ENCODE measurements around the gene PSEN2.

The PSEN2 gene

GRCh38 chr1:226903819-226904716 lies 33.7 kb downstream of the PSEN2 start:
- no peak overlapping the region for H3K4me3 ChIP-seq (ENCODE audit: low read depth, low read length)
- no peak for DNase-seq (ENCODE audit: low read depth)
- no peak for TF ChIP-seq MYC (IDR thresholded peaks at IDR 0.05; ENCODE audit: low read depth, low read length)
- TF ChIP-seq POLR2A (IDR thresholded peaks at IDR 0.05; ENCODE audit: extremely low read depth, insufficient read length), result no peak

GRCh38 chr1:226904772-226905171 lies 34.4 kb downstream of the PSEN2 start:
- TF ChIP-seq CTCF (IDR thresholded peaks at IDR 0.05; ENCODE audit: low read depth, low read length) (no peak), MAX (IDR thresholded peaks at IDR 0.05; ENCODE audit: low read depth, low read length) (no peak), POLR2A (IDR thresholded peaks at IDR 0.05; ENCODE audit: extremely low read depth, insufficient read length) (no peak), MYC (IDR thresholded peaks at IDR 0.05; ENCODE audit: low read depth, low read length) (no peak)
- no peak for DNase-seq (ENCODE audit: low read depth)
- no peak overlapping the region for H3K4me3 ChIP-seq (ENCODE audit: low read depth, low read length)

GRCh38 chr1:226908419-226908818 lies 38.0 kb downstream of the PSEN2 start:
- TF ChIP-seq CTCF (IDR thresholded peaks at IDR 0.05; ENCODE audit: low read depth, low read length) (no peak), MAX (IDR thresholded peaks at IDR 0.05; ENCODE audit: low read depth, low read length) (no peak), MYC (IDR thresholded peaks at IDR 0.05; ENCODE audit: low read depth, low read length) (no peak), POLR2A (IDR thresholded peaks at IDR 0.05; ENCODE audit: extremely low read depth, insufficient read length) (no peak)
- DNase-seq (ENCODE audit: low read depth), result no peak
- no peak overlapping the region for H3K4me3 ChIP-seq (ENCODE audit: low read depth, low read length)

- TF ChIP-seq CTCF (IDR thresholded peaks at IDR 0.05; ENCODE audit: low read depth, low read length), result no peak
- no peak for TF ChIP-seq POLR2A (IDR thresholded peaks at IDR 0.05; ENCODE audit: extremely low read depth, insufficient read length)
- no peak for TF ChIP-seq MYC (IDR thresholded peaks at IDR 0.05; ENCODE audit: low read depth, low read length)
- no peak for TF ChIP-seq MAX (IDR thresholded peaks at IDR 0.05; ENCODE audit: low read depth, low read length)
- no peak overlapping the region for H3K4me3 ChIP-seq (ENCODE audit: low read depth, low read length)
- no peak for DNase-seq (ENCODE audit: low read depth)
Measured at GRCh38 chr1:226908913-226909312, 38.5 kb downstream of the PSEN2 start.

- H3K4me3 ChIP-seq (ENCODE audit: low read depth, low read length), result no peak overlapping the region
- DNase-seq (ENCODE audit: low read depth), result peak; percentile 64
Measured at GRCh38 chr1:226912587-226913176, 42.3 kb downstream of the PSEN2 start.

More at GRCh38 chr1:226912587-226913176, 42.3 kb downstream of the PSEN2 start:
- no peak for TF ChIP-seq POLR2A (IDR thresholded peaks at IDR 0.05; ENCODE audit: extremely low read depth, insufficient read length)
- peak; percentile 20 for TF ChIP-seq CTCF (IDR thresholded peaks at IDR 0.05; ENCODE audit: low read depth, low read length)

Measured in NB4 (cell line).